Adipocyte (in vitro differentiated cells): ENCODE results near the gene CFAP52.
"Not testable (repeated sequence)": the region's sequence is repeated elsewhere in the genome, so short reads cannot be mapped to it uniquely, and the experiment has no call there.

Experiments
- DNase-seq: peaks from one replicate; pipeline ENCODE4 v3.0.0-alpha.2; 2015; ENCODE audit warnings: low read depth
- H3K27me3 ChIP-seq: replicated peaks from 2 replicates; pipeline ENCODE4 v1.7.0; 2013; ENCODE audit warnings: mild to moderate bottlenecking, low read length, moderate library complexity; ENCODE audit not compliant: control insufficient read depth, insufficient read depth
- H3K36me3 ChIP-seq: 2 replicates; pipeline ENCODE4 v1.7.0; 2013; ENCODE audit warnings: low read length, mild to moderate bottlenecking, moderate library complexity; ENCODE audit not compliant: control insufficient read depth, insufficient read depth, severe bottlenecking
- H3K4me1 ChIP-seq: 2 replicates; pipeline ENCODE4 v1.7.0; 2013; ENCODE audit warnings: mild to moderate bottlenecking, low read length, moderate library complexity; ENCODE audit not compliant: control insufficient read depth, insufficient read depth
- H3K4me3 ChIP-seq: 2 replicates; pipeline ENCODE4 v1.7.0; 2013; ENCODE audit warnings: mild to moderate bottlenecking, low read length, moderate library complexity
- H3K9ac ChIP-seq: 2 replicates; pipeline ENCODE4 v1.7.0; 2013; ENCODE audit warnings: mild to moderate bottlenecking, low read length, moderate library complexity
- H3K9me3 ChIP-seq: 2 replicates; pipeline ENCODE4 v1.7.0; 2013; ENCODE audit warnings: mild to moderate bottlenecking, low read length, moderate library complexity; ENCODE audit not compliant: control insufficient read depth

The CFAP52 gene

DNA sequence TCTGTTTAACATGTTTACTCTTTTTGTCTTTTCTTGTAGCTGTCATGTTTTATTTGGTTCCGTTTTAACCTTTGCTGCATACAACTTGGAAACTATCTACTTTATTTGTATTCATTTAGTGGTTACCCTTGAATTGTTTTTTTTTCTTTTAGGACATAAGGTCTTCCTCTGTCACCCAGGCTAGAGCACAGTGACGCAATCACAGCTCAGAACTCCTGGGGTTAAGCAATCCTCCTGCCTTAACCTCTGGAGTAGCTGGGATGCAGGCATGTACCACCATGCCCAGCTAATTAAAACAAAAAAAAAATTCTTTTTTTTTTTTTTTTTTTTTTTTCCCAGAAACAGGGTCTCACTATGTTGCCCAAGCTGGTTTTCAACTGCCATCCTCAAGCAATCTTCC, 39.0 kb downstream of the CFAP52 start:
- H3K9me3 ChIP-seq, result peaks cover 7% of the 10 kb centered on the region
- no peak overlapping the region for H3K9ac ChIP-seq
- H3K27me3 ChIP-seq, result no peaks in the 10 kb centered on the region
- no peak for DNase-seq
- no peak overlapping the region for H3K4me3 ChIP-seq
- no peaks in the 10 kb centered on the region for H3K36me3 ChIP-seq
- H3K4me1 ChIP-seq, result no peaks in the 10 kb centered on the region

- H3K36me3 ChIP-seq, result no peaks in the 10 kb centered on the region
- H3K9ac ChIP-seq, result no peak overlapping the region
- no peak overlapping the region for H3K4me3 ChIP-seq
- H3K9me3 ChIP-seq, result peaks cover 28% of the 10 kb centered on the region
- H3K4me1 ChIP-seq, result no peaks in the 10 kb centered on the region
- H3K27me3 ChIP-seq, result no peaks in the 10 kb centered on the region
- no peak for DNase-seq
Measured at GRCh38 chr17:9622961-9623360, 46.5 kb downstream of the CFAP52 start.

DNA sequence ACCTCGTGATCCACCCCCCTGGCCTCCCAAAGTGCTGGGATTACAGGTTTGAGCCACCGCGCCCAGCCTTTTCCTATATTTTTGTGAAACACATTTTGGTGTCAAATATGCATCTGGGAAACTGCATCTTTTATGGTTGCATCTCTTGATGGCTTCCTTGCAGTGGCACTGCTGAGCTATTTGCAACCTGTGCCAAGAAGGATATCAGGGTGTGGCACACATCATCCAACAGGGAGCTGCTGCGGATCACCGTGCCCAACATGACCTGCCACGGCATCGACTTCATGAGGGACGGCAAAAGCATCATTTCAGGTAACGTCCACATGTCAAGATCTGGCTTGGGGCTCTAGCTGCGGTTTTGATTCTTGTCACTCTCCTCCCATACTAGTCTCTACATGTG, 52.1 kb downstream of the CFAP52 start:
- no peak for DNase-seq
- H3K36me3 ChIP-seq, result no peaks in the 10 kb centered on the region
- no peak overlapping the region for H3K9ac ChIP-seq
- no peak overlapping the region for H3K4me3 ChIP-seq
- peaks cover 13% of the 10 kb centered on the region for H3K9me3 ChIP-seq
- no peaks in the 10 kb centered on the region for H3K27me3 ChIP-seq
- no peaks in the 10 kb centered on the region for H3K4me1 ChIP-seq

GRCh38 chr17:9632741-9633140, 56.3 kb downstream of the CFAP52 start:
- Histone ChIP-seq H3K4me1 (no peaks in the 10 kb centered on the region), H3K9ac (no peak overlapping the region), H3K27me3 (peaks cover 3% of the 10 kb centered on the region), H3K4me3 (no peak overlapping the region), H3K36me3 (no peaks in the 10 kb centered on the region), H3K9me3 (peaks cover 5% of the 10 kb centered on the region)
- DNase-seq, result no peak

GRCh38 chr17:9635340-9635739, 58.9 kb downstream of the CFAP52 start:
- H3K4me1 ChIP-seq, result no peaks in the 10 kb centered on the region
- H3K9me3 ChIP-seq, result peaks cover 5% of the 10 kb centered on the region
- no peak overlapping the region for H3K4me3 ChIP-seq
- no peak overlapping the region for H3K9ac ChIP-seq
- no peaks in the 10 kb centered on the region for H3K36me3 ChIP-seq
- H3K27me3 ChIP-seq, result peaks cover 3% of the 10 kb centered on the region
- DNase-seq, result no peak

- Histone ChIP-seq H3K36me3 (no peaks in the 10 kb centered on the region), H3K27me3 (peaks cover 3% of the 10 kb centered on the region), H3K9ac (no peak overlapping the region), H3K4me3 (no peak overlapping the region), H3K4me1 (no peaks in the 10 kb centered on the region), H3K9me3 (peaks cover 5% of the 10 kb centered on the region)
- no peak for DNase-seq
Measured at GRCh38 chr17:9636501-9636900, 60.1 kb downstream of the CFAP52 start.

DNA sequence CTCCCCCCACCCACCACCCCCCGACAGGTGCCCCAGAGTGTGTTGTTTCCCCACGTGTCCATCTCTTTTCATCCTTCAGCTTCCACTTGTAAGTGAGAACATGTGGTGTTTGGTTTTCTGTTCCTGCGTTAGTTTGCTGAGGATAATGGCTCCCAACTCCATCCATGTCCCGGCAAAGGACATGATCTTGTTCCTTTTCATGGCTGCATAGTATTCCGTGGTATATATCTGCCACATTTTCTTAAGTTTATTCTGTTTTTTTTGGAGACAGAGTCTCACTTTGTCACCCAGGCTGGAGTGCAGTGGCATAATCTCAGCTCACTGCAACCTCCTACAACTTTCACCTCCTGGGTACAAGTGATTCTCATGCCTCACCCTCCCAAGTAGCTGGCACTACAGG, 63.9 kb downstream of the CFAP52 start:
- H3K9me3 ChIP-seq, H3K36me3 ChIP-seq, H3K4me3 ChIP-seq, H3K4me1 ChIP-seq, H3K9ac ChIP-seq, DNase-seq: not testable (repeated sequence)
- peaks cover 15% of the 10 kb centered on the region for H3K27me3 ChIP-seq

GRCh38 chr17:9643611-9644010, 67.2 kb downstream of the CFAP52 start:
- no peak overlapping the region for H3K4me3 ChIP-seq
- H3K9me3 ChIP-seq, result no peaks in the 10 kb centered on the region
- no peak for DNase-seq
- H3K36me3 ChIP-seq, result no peaks in the 10 kb centered on the region
- H3K4me1 ChIP-seq, result peaks cover 7% of the 10 kb centered on the region
- H3K9ac ChIP-seq, result no peak overlapping the region
- peaks cover 28% of the 10 kb centered on the region for H3K27me3 ChIP-seq

- no peaks in the 10 kb centered on the region for H3K36me3 ChIP-seq
- no peak within 1 kb of the TSS for H3K9ac ChIP-seq
- no peaks in the 10 kb centered on the region for H3K9me3 ChIP-seq
- H3K4me3 ChIP-seq, result peak within 1 kb of the TSS; percentile 55
- DNase-seq, result peak; percentile 12
- peaks cover 7% of the 10 kb centered on the region for H3K4me1 ChIP-seq
- H3K27me3 ChIP-seq, result peaks cover 28% of the 10 kb centered on the region
Measured at GRCh38 chr17:9644910-9645751, 68.7 kb downstream of the CFAP52 start, which contains the start of gene USP43. Gene USP43 (plus strand): TSS chr17:9645517. CDS start chr17:9645633, 116 bp downstream.

DNA sequence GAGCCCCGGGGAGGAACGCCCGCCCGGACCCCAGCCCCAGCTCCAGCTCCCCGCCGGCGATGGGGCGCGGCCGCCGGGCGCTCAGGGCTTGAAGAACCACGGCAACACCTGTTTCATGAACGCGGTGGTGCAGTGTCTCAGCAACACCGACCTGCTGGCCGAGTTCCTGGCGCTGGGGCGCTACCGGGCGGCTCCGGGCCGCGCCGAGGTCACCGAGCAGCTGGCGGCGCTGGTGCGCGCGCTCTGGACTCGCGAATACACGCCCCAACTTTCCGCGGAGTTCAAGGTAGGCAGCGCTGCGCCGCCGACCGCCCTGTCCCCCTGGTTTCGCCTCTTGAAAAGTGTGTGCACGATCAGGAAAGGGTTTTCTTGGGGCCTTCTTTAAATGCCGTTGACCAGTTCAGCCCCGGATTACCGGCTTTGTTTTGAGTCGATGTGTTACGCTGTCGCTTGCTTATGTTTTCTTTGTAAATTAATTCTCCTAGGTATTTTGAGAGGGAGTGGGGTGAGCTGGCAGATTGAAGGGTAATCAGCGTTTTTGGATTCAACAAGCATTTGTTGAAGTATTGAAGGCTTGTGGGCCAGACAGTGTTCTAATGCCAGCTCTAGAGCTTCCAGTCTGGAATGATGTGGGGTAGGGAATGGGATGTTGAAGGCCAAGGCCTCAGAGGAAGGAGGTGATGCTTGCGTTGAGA, 69.6 kb downstream of the CFAP52 start:
- Histone ChIP-seq H3K9me3 (no peaks in the 10 kb centered on the region), H3K4me3 (no peak overlapping the region), H3K27me3 (peaks cover 28% of the 10 kb centered on the region), H3K4me1 (peaks cover 7% of the 10 kb centered on the region), H3K9ac (no peak overlapping the region), H3K36me3 (no peaks in the 10 kb centered on the region)
- no peak for DNase-seq

DNA sequence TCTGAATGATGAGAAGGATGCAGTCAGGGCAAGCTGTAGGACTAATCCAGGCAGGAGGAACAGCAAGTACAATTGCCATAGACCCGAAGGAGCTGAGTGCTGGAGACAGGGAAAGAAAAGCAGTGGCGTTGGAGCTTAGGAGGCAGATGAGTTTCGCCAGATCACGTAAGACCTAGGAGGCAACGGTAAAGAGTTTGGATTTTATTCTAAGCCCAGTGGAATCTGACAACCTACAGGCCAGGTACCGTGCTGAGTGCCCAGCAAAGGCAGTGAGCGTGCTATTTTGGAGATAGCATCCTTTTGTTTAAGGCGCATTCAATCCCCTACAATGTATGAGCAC, 70.1 kb downstream of the CFAP52 start:
- Histone ChIP-seq H3K36me3 (no peaks in the 10 kb centered on the region), H3K9me3 (no peaks in the 10 kb centered on the region), H3K27me3 (peaks cover 28% of the 10 kb centered on the region), H3K4me3 (no peak overlapping the region), H3K9ac (no peak overlapping the region), H3K4me1 (peaks cover 7% of the 10 kb centered on the region)
- DNase-seq, result no peak
